ENCODE results near the gene CAMK2A. TPM values are rescaled to one million over a fixed set of nuclear protein-coding genes. Genes with fewer than 3 reads are reported as not detected.

CAMK2A gene
- total RNA-seq, result 0.80 TPM in 1 of 2 replicates, not detected in the other

DNA sequence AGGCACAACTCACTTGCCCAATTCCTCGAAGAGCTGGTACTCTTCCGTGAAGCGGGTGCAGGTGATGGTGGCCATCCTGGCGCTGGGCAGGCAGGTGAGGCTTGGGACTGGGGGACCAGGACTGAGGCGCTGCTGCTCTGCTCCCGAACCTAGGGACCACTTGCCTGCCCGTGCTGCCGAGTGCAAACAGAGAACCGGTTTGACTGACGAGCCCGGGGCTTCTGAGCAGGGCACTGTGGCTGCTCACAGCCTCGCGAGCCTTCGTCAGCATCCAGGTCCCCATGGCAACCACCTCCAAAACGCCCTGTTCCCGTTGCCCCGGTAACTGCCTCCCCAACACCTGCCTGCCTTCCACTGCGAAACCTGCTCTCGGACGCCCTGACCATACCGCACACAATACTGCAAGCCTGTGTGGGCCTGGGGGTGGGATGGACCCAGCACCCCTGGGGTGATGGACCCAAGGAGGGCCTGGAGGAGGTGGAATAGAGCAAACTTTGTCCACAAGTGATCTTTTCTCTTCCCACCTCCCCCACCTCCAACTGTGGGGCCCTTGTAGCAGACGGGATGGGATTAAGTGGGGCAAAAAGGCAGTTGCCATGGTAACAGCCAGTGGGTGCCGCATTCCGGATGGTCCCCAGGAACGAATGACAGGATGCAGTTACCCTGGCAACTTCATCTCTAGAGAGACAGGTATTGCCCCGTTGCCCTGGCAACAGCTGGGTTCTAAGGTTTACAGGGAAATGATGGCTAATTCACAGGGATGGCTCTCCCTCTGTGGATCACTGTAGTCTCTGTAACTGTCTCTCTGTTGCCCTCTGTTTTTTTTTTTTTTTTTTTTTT lies at the start of gene CAMK2A:
CAMK2A (minus strand) TSS at position 223 of the 840 bp plus-strand sequence; CDS start at position 75, 148 bp downstream.

GRCh38 chr5:150302301-150303069 lies 12.9 kb upstream of the CAMK2A start, which contains the start of gene ARSI:
ARSI (minus strand) TSS chr5:150302905; CDS start chr5:150302373, 532 bp downstream.

DNA sequence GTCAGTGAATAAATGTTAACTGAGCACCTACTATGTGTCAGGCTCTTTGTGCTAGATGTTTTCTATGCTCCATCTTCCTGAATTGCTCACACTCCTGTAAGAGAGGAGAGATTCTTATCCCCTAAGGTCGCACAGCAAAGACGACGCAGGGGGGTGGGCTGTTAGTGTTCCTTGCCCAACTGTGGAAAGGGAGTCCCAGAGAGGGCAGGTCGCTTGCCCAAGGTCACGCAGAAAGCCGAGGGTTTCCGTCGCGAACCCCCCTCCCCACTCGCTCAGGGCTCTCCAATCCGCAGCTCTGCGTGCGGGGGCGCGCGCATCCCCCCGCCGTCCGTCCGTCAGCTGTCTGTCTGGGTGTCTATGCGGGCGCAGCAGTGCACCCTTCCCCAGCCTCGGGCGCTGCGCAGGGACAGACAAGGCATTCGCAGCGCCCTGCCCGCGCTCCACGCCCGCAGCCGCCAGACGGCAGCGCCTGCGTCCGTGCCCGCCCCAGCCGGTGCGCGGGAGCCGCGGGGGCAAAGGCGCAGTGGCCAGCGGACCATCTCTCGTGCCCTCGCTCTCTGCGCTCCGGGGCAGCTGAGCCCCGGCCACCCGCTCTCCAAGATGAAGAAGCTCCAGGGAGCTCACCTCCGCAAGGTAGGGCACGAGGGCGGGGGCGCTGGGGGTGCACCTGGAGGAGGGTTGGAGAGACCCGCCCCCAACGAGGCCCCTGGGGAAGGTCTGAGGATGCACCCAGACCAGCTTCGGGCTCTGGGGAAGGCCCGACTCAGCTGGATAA lies 99.7 kb downstream of the CAMK2A start, which contains the start of gene SLC6A7:
SLC6A7 (plus strand) TSS at position 335 of the 775 bp plus-strand sequence; CDS start at position 601, 266 bp downstream.

Other genes starting within 250 kb of the CAMK2A start
- gene CSF1R, start 203.2 kb downstream of the CAMK2A start, total RNA-seq, result under 0.01 TPM in 1 of 2 replicates, not detected in the other
- 102 and 136 TPM in 2 replicates for gene PDGFRB, start 133.9 kb downstream of the CAMK2A start, total RNA-seq
- 0.78 TPM in 1 of 2 replicates, not detected in the other for gene CDX1, start 123.0 kb downstream of the CAMK2A start, total RNA-seq
- gene SLC6A7, start 99.7 kb downstream of the CAMK2A start, total RNA-seq, result under 0.01 TPM in 1 of 2 replicates, not detected in the other
- gene ARSI, start 13.1 kb upstream of the CAMK2A start, total RNA-seq, result 14.1 and 19.5 TPM in 2 replicates
- 23.4 and 23.6 TPM in 2 replicates for gene TCOF1, start 67.9 kb upstream of the CAMK2A start, total RNA-seq
- 1.7 and 5.4 TPM in 2 replicates for gene CD74, start 123.1 kb upstream of the CAMK2A start, total RNA-seq
- 3,859 and 4,461 TPM in 2 replicates for gene RPS14, start 160.0 kb upstream of the CAMK2A start, total RNA-seq
- gene NDST1, start 218.4 kb upstream of the CAMK2A start, total RNA-seq, result 76.7 and 92.8 TPM in 2 replicates